IPS-18a (cell line): Measurements from ENCODE around the gene USP12.

Experiments
- H3K27ac ChIP-seq: one replicate; pipeline ENCODE4 v1.5.1; 2013; ENCODE audit warnings: low read length
- H3K27me3 ChIP-seq: one replicate; pipeline ENCODE4 v1.6.1; 2013; ENCODE audit warnings: mild to moderate bottlenecking, low read length; ENCODE audit not compliant: control insufficient read depth, insufficient read depth
- H3K36me3 ChIP-seq: one replicate; pipeline ENCODE4 v1.6.1; 2013; ENCODE audit warnings: low read depth, low read length; ENCODE audit not compliant: control insufficient read depth
- H3K4me1 ChIP-seq: one replicate; pipeline ENCODE4 v1.6.1; 2013; ENCODE audit warnings: low read depth, low read length; ENCODE audit not compliant: control insufficient read depth
- H3K4me3 ChIP-seq: one replicate; pipeline ENCODE4 v1.5.1; 2013; ENCODE audit warnings: low read length
- H3K9ac ChIP-seq: one replicate; pipeline ENCODE4 v1.6.1; 2013; ENCODE audit warnings: mild to moderate bottlenecking, low read length, moderate library complexity
- H3K9me3 ChIP-seq: one replicate; pipeline ENCODE4 v1.6.1; 2013; ENCODE audit warnings: low read depth, low read length; ENCODE audit not compliant: control insufficient read depth

Gene USP12

DNA sequence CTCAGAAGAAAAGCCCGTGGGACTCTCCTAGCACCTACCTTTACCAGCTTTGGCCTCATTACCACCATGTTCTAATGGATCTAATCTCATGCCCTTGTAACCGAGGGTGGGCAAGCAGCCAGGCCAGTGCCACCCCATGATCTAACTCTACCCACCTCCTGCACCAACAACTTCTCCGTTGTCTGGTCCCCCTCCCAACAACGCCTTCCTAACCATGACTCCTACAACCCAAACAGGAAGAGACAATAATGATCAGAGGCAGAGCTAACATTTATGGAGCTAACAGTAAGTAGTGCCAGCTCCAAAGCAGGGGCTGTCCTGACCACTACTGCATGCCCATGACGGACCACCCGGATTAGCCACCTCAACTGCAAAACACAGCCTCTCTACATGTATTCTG lies 3.5 kb downstream of the USP12 start:
- Histone ChIP-seq H3K4me1 (peaks cover 9% of the 10 kb centered on the region), H3K27me3 (no peaks in the 10 kb centered on the region), H3K27ac (no peak overlapping the region), H3K4me3 (no peak overlapping the region), H3K9me3 (no peaks in the 10 kb centered on the region), H3K36me3 (no peaks in the 10 kb centered on the region), H3K9ac (no peak overlapping the region)

DNA sequence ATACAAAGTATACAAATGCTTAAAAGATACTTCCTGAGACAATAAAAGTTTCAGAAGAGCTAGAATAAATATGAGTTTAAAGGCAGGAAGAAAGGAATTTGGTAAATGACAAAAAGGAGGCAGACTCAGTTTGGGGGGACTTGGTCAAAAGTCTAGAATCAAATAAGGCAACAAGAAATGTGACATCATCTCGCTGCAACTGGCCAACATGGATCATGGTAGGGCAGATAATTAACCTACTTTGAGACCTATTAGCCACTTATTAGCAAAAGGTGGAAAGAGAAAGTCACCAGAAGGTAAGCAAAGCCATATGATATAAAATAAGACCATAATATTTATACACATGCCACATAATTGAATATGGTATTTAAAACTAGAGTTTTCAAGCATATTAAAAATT lies 5.3 kb downstream of the USP12 start:
- H3K4me3 ChIP-seq: no peak overlapping the region
- H3K4me1 ChIP-seq: peaks cover 9% of the 10 kb centered on the region
- no peak overlapping the region for H3K9ac ChIP-seq
- no peaks in the 10 kb centered on the region for H3K36me3 ChIP-seq
- H3K27ac ChIP-seq: no peak overlapping the region
- H3K27me3 ChIP-seq: no peaks in the 10 kb centered on the region
- no peaks in the 10 kb centered on the region for H3K9me3 ChIP-seq

DNA sequence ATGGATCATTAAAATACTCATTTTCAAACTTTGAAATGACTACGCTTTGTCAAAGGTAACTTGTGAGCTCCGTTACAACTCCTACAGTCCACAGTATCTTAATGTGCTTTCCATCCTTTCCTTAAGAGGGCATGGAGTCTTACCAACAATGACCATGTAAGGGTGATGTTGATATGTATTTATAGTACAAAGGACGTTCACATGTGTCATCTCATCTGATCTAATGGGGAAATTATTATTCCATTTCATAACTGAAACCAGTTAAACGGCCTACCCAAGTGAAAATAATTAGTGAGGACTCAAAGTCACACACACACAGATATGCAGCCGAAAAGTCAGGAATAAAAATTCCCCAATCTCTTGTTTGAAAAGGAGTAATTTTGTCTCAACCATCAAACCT lies 9.6 kb downstream of the USP12 start:
- H3K4me1 ChIP-seq: peaks cover 24% of the 10 kb centered on the region
- H3K9ac ChIP-seq: no peak overlapping the region
- H3K27me3 ChIP-seq: no peaks in the 10 kb centered on the region

DNA sequence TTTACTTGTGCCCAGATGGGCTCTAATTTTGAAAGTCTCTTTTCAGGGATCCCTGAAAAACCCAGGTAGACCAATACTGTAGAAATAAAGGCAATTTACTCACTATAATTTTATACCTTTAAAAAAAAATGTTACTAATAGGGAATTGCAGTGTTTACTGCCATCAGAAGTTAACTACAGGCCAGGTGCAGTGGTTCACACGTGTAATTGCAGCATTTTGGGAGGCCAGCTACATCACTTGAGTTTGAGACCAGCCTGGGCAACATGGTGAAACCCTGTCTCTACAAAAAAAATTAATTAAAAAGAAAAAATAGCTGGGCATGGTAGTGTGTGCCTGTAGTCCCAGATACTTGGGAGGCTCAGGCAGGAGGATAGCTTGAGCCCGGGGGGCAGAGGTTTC lies 10.2 kb downstream of the USP12 start:
- Histone ChIP-seq H3K9me3 (no peaks in the 10 kb centered on the region), H3K27ac (no peak overlapping the region), H3K9ac (no peak overlapping the region), H3K4me3 (no peak overlapping the region), H3K4me1 (peaks cover 24% of the 10 kb centered on the region), H3K36me3 (no peaks in the 10 kb centered on the region), H3K27me3 (no peaks in the 10 kb centered on the region)

More for the DNA sequence above, 9.6 kb downstream of the USP12 start:
- Histone ChIP-seq H3K36me3 (no peaks in the 10 kb centered on the region), H3K27ac (no peak overlapping the region), H3K9me3 (no peaks in the 10 kb centered on the region), H3K4me3 (no peak overlapping the region)

DNA sequence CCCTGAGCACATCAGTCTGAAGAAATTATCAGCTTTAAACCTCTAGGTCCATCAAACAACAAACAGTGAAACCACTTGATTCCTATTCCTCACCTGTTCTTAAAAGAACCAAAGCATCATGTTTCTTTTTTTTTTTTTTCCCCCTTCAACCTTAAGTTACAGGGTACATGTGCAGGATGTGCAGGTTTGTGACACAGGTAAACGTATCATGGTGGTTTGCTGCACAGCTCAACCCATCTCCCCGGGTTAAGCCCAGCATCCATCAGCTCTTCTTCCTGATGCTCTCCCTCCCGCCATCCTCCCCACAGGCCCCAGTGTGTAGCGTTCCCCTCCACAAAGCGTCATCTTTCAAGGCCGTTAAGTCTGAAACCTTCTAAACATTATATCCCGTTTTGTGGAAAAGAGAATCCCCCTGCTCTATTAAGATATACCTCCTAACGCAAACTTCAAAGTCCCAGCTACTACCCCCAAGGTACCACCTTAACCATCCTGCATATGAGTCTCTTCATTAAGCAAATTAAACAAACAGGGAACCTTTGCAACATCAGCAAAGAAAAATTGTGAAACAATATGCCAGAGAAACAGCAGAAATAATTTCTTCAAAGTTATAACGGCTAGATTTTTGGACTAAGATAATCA lies 10.8 kb downstream of the USP12 start:
- no peaks in the 10 kb centered on the region for H3K9me3 ChIP-seq
- H3K4me3 ChIP-seq: no peak overlapping the region
- no peak overlapping the region for H3K9ac ChIP-seq
- H3K27ac ChIP-seq: no peak overlapping the region
- H3K27me3 ChIP-seq: no peaks in the 10 kb centered on the region
- H3K4me1 ChIP-seq: peaks cover 24% of the 10 kb centered on the region
- H3K36me3 ChIP-seq: no peaks in the 10 kb centered on the region

DNA sequence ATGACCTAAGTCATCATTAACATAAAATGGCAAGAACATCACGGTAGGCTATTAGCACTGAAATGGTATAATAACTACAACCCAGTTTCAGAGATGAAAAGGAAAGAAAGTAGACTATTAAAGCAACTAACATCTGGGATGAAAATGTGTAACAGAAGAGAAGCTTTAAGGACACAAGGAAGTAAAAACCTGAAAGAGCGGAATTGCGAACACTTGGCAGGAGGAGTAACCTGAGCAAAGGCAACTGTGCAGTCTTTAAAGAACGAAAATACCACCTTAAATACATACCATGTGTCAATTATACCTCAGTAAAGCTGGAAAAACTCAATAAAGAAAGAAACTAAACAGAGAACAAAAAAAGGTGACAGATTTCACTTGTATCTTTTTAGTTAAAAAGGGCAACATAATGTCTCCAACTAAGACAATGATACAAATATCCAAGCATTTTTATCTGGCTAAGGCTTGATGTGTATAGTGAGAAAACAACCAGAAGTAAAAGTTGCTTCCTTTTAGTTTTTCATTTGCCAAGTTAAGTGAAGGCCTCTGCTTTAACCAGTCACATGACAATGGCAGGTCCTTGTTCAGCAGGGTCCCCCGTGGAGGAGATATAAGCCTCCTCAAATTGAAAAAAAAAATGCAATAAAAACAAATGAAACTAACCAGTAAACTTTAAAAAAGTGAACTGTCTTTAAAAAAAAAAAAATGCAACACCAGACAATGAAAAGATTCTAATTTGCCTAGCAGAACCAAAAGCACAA lies 11.6 kb downstream of the USP12 start:
- Histone ChIP-seq H3K4me1 (peaks cover 24% of the 10 kb centered on the region), H3K36me3 (no peaks in the 10 kb centered on the region), H3K27me3 (no peaks in the 10 kb centered on the region), H3K9me3 (no peaks in the 10 kb centered on the region), H3K27ac (no peak overlapping the region), H3K9ac (no peak overlapping the region), H3K4me3 (no peak overlapping the region)

DNA sequence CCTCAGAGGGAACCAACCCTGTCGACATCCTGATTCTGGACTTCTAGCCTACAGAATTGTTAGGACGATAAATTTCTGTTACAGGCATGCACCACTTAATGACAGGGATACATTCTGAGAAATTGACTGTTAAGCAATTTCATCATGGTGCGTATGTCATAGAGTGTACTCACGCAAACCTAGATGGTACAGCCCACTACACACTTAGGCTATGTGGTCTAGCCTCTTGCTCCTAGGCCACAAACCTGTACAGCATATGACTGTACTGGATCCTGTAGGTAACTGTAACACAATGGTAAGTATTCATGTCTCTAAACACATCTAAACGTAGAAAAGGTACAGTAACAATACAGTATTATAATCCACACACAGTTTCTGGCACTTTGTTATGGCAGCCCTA lies 13.3 kb downstream of the USP12 start:
- Histone ChIP-seq H3K4me3 (no peak overlapping the region), H3K9me3 (no peaks in the 10 kb centered on the region), H3K36me3 (no peaks in the 10 kb centered on the region), H3K27ac (no peak overlapping the region), H3K27me3 (no peaks in the 10 kb centered on the region), H3K4me1 (peaks cover 24% of the 10 kb centered on the region), H3K9ac (no peak overlapping the region)

DNA sequence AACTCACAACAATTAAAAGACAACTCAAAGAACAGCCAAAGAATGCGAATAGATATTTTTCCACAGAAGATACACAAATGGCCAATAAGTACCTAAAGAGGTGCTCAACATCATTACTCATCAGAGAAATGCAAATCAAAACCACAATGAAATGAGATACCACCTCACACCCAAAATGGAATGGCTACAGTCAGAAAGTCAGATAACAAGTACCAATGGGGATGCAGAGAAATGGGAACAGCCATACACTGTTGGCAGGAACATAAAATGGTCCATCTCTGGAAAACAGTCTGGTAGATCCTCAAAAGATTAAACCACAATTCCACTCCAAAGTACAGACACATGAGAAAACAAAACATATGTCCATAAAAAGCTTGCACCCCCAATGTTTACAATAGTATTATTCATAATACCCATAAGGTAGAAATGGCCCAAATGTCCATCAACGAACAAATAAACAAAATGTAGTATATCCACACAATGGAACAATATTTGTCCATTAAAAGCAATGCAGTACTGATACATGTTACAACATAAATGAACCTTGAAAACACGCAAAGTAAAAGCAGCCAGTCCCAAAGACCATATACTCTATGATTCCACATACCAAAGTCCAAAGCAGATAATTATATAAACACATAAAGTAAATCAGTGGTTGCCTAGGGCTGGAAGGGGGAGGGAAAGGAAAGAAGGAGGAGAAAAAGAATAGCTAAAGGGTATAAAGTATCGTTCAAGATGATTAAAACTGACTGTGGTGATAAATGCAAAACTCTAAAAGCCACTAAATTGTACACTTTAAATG lies 19.6 kb downstream of the USP12 start:
- Histone ChIP-seq H3K9ac (no peak overlapping the region), H3K9me3 (no peaks in the 10 kb centered on the region), H3K4me3 (no peak overlapping the region), H3K4me1 (no peaks in the 10 kb centered on the region), H3K27ac (no peak overlapping the region), H3K36me3 (no peaks in the 10 kb centered on the region), H3K27me3 (no peaks in the 10 kb centered on the region)

DNA sequence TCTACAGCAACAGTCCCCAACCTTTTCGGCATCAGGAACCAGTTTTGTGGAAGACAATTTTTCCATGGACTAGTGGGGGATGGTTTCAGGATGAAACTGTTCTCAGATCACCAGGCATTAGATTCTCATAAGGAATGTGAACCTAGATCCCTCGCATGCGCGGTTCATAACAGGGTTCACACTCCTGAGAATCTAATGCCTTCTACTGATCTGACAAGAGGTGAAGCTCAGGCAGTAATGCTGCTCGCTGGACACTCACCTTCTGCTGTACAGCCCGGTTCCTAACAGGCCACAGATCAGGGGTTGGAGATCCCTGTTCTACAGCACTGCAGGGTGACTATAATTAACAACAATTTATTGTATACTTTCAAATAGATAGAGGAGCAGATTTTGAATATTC lies 21.9 kb downstream of the USP12 start:
- Histone ChIP-seq H3K9me3 (no peaks in the 10 kb centered on the region), H3K4me3 (no peak overlapping the region), H3K4me1 (no peaks in the 10 kb centered on the region), H3K27me3 (no peaks in the 10 kb centered on the region), H3K9ac (no peak overlapping the region), H3K36me3 (no peaks in the 10 kb centered on the region), H3K27ac (no peak overlapping the region)

DNA sequence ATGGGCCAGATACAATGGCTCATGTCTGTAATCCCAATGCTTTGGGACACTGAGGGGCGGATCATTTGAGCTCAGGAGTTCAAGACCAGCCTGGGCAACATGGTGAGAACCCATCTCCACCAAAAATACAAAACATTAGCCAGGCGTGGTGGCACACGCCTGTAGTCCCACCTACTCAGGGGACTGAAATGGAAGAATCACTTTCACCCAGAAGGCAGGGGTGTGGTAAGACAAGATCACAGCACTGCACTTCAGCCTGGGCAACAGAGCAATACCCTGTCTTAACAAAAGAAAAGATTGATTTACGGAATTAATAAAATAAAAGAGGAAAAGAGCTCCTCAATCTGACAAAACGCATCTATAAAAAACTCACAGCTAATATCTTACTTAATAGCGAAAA lies 22.7 kb downstream of the USP12 start:
- no peaks in the 10 kb centered on the region for H3K4me1 ChIP-seq

DNA sequence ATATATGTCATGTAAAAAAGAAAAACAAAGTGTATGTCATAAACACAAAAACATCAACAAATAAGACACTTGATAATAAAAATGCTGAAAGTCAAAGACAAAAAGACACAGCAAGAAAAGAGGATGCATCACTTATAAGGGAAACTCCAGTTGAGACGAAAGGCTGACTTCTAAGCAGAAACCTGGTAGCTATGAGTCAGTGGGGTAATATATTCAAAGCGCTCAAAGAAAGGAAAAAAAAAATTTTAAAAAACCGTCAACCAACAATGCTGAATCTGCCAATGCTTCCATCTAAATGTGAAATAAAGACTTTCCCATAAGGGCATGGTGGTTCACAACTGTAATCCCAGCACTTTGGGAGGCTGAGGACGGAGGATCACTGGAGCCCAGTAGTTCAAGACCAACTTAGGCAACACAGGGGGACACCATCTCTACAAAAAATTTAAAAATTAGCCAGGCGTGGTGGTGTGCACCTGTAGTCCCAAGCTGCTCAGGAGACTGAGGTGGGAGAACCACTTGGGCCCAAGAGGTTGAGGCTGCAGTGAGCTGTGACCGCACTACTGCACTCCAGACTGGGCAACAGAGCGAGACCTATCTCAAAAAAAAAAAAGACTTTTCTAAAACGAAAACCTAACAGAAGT lies 24.0 kb downstream of the USP12 start:
- Histone ChIP-seq H3K27ac (no peak overlapping the region), H3K9ac (no peak overlapping the region), H3K27me3 (no peaks in the 10 kb centered on the region), H3K4me3 (no peak overlapping the region), H3K9me3 (no peaks in the 10 kb centered on the region), H3K4me1 (no peaks in the 10 kb centered on the region), H3K36me3 (no peaks in the 10 kb centered on the region)

More for the DNA sequence above, 22.7 kb downstream of the USP12 start:
- H3K27ac ChIP-seq: no peak overlapping the region
- no peak overlapping the region for H3K4me3 ChIP-seq
- no peaks in the 10 kb centered on the region for H3K27me3 ChIP-seq
- no peaks in the 10 kb centered on the region for H3K9me3 ChIP-seq
- no peak overlapping the region for H3K9ac ChIP-seq
- no peaks in the 10 kb centered on the region for H3K36me3 ChIP-seq
